ENCODE results near the gene EIF4G1.

EIF4G1 gene

DNA sequence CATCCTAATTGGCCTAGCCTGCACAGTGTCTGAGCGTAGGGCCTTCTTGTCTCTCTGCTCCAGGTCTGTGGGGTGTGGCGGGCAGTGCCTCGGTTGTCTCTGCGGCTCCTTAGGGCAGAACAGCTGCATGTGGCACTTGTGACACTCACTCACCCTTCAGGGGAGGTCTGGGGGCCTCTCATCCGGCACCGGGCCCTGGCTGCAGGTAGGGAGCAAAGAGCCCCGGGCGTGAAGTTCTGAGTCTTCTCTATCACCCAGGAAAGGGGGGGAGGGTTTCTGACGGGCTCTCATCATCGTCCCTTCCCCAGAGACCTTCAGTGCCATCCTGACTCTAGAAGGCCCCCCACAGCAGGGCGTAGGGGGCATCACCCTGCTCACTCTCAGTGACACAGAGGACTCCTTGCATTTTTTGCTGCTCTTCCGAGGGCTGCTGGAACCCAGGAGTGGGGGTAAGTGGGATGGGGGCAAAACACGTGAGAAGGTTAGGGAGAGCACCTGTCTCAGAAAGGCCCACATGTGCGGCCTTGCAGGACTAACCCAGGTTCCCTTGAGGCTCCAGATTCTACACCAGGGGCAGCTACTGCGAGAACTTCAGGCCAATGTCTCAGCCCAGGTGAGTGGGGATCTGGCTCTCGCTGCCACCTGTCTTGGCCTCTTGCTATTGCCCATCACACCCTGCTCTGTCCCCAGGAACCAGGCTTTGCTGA is 68.1 kb downstream of the EIF4G1 start:
- Histone ChIP-seq H3K9ac (ENCODE audit: low read length) (no peak overlapping the region), H3K4me1 (ENCODE audit: control insufficient read depth, insufficient read depth, low read length) (peaks cover 7% of the 10 kb centered on the region), H3K36me3 (ENCODE audit: control insufficient read depth, insufficient read depth, low read length) (no peaks in the 10 kb centered on the region), H3K4me3 (ENCODE audit: low read length) (no peak overlapping the region), H3K27me3 (ENCODE audit: control insufficient read depth, insufficient read depth, low read length) (peaks cover 25% of the 10 kb centered on the region), H3K27ac (ENCODE audit: low read depth, low read length) (no peak overlapping the region)

GRCh38 chr3:184383033-184383740 is 68.8 kb downstream of the EIF4G1 start:
- peaks cover 5% of the 10 kb centered on the region for H3K4me1 ChIP-seq (ENCODE audit: control insufficient read depth, insufficient read depth, low read length)
- H3K36me3 ChIP-seq (ENCODE audit: control insufficient read depth, insufficient read depth, low read length) = no peaks in the 10 kb centered on the region
- H3K27ac ChIP-seq (ENCODE audit: low read depth, low read length) = no peak overlapping the region
- no peak overlapping the region for H3K9ac ChIP-seq (ENCODE audit: low read length)
- no peak overlapping the region for H3K4me3 ChIP-seq (ENCODE audit: low read length)
- H3K27me3 ChIP-seq (ENCODE audit: control insufficient read depth, insufficient read depth, low read length) = peaks cover 21% of the 10 kb centered on the region

DNA sequence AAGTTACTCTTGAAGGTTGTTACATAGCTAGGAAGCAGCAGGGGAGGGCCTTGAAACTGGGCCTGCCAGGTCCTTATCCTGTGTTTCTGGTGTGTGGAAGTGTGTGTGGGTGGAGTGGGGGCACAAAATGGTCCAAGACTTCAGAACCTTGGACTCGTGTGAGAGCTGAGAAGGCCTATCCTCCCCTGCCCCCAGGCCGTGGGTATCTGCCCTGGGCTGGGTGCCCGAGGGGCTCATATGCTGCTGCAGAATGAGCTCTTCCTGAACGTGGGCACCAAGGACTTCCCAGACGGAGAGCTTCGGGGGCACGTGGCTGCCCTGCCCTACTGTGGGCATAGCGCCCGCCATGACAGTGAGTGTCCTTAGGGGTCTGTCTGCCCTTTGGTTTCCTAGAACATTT is 69.9 kb downstream of the EIF4G1 start:
- Histone ChIP-seq H3K36me3 (ENCODE audit: control insufficient read depth, insufficient read depth, low read length) (no peaks in the 10 kb centered on the region), H3K4me3 (ENCODE audit: low read length) (no peak overlapping the region), H3K27me3 (ENCODE audit: control insufficient read depth, insufficient read depth, low read length) (peaks cover 11% of the 10 kb centered on the region), H3K4me1 (ENCODE audit: control insufficient read depth, insufficient read depth, low read length) (no peaks in the 10 kb centered on the region), H3K27ac (ENCODE audit: low read depth, low read length) (no peak overlapping the region), H3K9ac (ENCODE audit: low read length) (no peak overlapping the region)
